CD4-positive, alpha-beta T cell treated with Interleukin-21 for 1 hour (primary cell): ENCODE data around the gene GRN.
"Not testable (repeated sequence)": the region's sequence is repeated elsewhere in the genome, so short reads cannot be mapped to it uniquely, and the experiment has no call there.

Experiments
- DNase-seq: peaks from one replicate; pipeline ENCODE4 v3.0.0-alpha.2; 2020

Gene GRN

DNA sequence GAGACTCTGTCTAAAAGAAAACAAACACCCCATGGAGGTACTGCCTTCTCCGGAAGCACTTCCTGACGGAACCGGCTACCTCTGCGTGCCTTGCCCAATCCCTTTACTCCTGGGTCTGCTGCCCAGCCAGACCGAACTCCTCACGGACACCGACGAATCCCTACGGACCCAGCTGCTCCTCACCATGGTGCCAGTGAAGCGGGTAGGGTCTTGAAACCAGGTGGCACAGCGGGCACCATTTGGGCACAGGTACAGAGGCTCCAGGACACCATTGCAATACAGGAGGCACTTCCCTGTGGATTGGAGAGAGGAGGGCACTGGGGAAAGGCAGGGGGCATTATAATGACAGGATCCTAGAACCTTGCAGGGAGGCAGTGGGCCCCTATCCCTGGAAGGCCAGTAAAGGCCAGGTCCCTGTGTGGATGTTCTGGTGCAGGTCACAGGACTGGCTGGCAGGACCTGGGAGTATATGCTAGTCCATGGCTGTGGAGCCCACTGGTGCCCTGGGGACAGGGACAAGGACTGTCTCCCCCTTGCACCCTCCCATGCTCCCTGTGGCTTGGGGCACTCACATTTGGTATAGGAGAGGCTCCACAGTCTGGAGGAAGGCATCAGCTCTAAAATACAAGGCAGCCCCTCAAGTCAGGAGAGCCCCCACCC, 22.7 kb upstream of the GRN start:
- DNase-seq = no peak

DNA sequence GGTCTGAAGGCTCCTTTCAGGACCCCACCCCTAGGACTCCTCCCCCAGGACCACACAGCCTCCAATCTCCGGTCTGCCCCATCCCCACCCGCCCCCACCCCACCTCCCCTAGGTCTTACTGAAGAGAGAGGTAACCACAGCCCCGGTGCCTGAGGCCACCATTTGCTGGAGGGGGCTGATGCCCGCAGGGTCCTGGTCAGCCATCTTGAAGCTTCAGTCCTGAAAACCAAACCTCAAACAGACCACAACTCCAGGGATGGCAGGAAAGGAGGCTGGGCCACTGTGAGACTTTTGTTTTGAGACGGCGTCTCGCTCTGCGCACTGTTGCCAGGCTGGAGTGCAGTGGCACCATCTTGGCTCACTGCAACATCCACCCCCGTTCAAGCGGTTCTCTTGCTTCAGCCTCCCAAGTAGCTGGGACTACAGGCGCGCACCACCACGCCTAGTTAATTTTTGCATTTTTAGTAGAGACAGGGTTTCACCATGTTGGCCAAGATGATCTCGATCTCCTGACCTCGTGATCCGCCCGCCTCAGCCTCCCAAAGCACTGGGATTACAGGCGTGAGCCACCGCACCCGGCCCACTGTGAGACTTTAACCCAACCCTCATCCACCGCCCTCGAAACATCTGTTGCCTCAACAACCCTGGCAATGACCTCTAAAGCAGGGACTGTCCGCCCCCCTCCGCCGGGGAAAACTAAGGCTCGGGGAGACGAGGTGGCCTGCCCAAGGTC, 21.6 kb upstream of the GRN start:
- DNase-seq = no peak

DNA sequence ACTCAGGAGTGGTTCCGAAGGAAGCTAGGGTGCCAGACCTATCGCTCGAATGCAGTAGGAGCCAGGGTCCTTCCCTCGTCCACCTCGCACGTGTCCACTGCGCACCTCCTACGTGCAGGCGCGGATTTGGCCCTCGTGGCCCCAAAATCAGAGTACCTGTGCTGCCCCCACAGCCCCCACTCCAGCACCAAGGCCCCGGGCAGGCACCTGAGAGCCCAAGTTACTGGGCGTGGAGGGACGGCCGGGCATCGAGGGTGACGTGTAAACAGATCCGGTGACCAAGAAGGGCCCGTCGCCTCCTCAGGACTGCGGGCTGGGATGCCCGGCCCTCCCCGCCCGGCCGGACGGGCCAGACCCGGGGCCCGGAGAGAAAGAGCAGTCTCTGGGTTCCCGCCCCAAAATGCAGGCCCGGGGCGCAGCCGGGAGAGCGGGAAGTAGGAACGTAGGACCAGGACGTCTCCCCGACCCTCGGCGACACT, 21.0 kb upstream of the GRN start:
- no peak for DNase-seq

DNA sequence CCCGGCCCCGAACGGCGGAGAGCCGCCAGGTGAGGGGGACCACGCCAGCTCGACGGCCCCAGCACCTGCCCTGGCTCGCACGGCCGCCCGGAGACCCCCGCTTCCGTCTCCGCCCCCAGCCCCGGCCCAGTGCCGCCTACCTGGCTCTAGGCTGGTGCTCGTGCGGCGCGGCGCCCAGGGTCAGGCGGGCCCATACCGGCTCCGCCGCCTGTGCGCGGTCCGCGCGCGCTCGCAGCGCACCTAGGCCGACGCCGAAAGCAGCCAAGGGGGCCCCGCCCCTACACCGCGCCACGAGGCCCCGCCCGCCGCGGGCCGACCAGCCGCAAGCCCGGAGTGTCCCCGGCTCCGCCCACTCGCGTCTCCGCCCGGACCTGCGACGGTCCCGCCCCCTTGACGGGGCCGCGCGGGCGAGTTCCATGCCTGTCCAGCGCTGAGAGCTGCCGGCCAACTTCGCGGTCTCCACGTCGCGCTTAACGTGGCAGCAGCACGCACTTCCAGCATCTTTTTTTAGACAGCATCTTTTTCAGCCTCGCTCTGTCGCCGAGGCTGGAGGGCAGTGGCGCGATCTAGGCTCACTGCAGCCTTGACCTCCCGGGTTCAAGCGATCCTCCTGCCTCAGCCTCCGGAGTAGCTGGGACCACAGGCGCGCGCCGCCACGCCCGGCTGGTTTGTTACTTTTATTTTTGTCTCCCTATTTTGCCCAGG, 20.4 kb upstream of the GRN start, which contains the start of gene SLC25A39:
Gene SLC25A39, minus strand, starts transcription at position 253 of the 705 bp plus-strand sequence. CDS start 1,261 bp downstream, outside the sequence.
- DNase-seq = peak; percentile 96

DNA sequence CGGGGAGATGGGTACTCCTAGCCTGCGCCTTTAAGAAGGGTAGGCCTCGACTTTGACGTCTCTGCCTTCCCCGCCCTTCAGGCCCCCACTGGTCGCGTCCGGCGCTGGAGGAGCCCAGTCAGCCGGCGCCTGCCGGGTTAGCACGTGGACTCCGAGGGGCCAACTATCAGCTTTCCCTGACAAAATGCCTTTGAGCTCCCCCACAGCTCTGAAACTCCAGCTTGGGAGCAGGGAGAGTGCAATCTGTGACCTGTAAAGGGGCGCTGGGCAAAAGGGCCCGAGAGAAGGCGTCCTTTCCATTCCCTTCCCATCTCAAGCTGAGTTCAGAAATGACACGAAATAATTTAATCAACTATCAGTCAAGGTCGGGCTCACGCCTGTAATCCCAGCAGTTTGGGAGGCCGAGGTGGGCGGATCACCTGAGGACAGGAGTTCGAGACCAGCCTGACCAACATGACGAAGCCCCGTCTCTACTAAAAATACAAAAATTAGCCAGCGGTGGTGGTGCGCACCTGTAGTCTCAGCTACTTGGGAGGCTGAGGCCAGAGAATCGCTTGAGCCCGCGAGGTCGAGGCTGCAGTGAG, 18.1 kb upstream of the GRN start:
- DNase-seq = peak; percentile 96

- no peak for DNase-seq
Measured at GRCh38 chr17:44327715-44328449, 17.2 kb upstream of the GRN start.

GRCh38 chr17:44329516-44329915, 15.6 kb upstream of the GRN start:
- not testable (repeated sequence) for DNase-seq

DNA sequence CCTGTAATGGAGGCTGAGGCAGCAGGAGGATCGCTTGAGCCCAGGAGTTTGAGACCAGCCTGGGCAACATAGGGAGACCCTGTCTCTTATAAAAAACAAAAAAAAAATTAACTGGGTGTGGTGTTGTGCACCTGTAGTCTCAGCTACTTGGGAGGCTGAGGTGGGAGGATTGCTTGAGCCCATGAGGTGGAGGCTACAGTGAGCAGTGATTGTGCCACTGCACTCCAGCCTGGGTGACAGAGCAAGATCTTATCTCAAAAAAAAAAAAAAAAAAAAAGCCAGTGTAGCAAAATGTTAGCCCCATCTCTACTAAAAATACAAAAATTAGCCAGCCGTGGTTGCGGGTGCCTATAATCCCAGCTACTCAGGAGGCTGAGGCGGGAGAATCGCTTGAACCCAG, 14.8 kb upstream of the GRN start:
- DNase-seq = not testable (repeated sequence)

GRCh38 chr17:44331249-44331760, 13.8 kb upstream of the GRN start:
- peak; percentile 86 for DNase-seq

GRCh38 chr17:44333371-44333770, 11.7 kb upstream of the GRN start:
- DNase-seq = no peak

DNA sequence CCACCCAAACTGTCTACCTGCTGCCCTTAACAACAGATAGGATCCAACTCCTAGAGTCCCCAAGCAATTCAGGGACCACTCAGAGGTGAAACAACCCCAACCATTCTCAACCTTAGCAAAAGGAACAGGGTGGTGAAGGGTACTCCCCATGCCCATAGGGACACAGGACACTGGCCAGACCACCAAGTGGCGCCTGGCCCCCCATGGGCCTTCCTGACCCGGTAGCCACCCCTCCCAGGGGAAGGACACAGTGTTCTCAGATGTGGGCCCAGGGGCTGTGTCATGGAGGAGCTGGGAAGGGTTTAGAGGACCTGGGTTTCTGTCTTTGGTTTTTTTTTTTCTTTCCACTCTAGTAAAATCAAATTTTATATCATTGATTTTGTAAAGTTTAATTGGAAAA, 10.8 kb upstream of the GRN start:
- no peak for DNase-seq

DNA sequence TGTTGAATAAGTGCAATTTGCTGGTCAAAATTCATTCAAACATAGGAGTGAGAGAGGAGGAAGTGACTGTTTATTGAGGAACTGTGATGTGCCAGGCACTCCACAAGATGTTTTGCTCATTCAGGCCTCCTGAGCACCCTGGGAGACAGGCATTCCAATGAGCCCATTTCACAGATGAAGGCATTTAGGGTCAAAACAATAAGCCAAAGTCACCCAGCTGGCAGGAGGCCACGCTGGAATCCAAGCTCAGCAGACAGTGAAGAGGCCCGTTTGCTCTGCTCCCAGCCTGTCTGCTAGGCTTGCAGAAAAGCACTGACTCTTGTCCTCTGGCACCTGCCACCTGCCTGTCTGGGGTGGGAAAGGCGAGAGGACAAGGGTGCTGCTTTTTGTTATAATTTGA, 10.4 kb upstream of the GRN start:
- DNase-seq = no peak

DNA sequence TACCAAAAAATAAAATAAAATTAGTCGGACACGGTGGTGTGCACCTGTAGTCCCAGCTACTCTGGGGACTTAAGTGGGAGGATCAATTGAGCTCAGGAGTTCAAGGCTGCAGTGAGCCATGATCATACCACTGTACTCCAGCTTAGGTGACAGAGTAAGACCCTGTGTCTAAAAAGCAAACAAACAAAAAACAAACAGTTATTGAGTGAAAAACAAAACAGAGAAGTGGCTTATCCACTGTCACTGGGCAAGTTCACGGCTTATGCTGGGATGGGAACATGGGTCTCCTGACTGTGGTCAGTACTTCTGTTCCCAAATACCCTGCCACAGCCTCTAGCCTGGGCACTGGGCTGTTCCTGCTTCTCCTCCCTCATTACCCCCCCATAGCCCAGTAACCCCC, 9.5 kb upstream of the GRN start:
- no peak for DNase-seq

DNA sequence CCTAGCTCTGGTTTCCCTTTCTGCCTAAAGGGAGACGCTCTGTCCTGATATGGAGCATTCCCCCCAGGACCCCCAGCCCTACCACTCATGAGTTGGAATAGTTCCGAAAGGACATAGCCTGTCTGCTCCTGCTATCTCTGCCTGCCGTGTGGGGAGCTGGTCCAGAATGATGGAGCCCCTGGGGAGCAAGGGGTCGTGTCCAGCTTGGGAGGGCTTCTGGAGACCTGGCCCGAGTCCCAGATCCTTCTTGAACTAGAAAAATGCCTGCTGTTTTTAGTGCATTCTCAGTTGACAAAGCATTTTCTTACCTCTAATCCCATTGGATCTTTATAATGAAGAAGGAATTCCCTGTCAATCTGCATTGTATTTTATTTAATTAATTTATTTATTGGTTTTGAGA, 9.1 kb upstream of the GRN start:
- no peak for DNase-seq

DNA sequence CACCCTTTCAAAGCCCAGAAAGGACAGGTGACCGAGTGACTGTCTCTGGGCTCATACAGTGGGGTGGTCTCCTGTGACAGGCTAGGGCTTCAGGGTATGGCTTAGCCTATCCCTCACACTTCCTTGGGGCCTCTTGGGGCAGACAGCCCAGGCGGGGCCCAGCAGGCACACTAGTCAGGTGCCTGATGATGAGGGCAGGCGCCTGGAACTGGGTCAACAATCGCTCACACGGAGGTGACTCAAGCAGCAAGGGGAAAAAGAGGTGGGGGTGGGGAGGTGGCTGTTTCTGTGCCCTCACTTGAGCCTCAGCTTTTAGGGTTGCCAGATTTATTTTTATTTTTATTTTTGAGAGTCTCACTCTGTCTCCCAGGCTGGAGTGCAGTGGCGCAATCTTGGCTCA, 6.4 kb upstream of the GRN start:
- DNase-seq = no peak

DNA sequence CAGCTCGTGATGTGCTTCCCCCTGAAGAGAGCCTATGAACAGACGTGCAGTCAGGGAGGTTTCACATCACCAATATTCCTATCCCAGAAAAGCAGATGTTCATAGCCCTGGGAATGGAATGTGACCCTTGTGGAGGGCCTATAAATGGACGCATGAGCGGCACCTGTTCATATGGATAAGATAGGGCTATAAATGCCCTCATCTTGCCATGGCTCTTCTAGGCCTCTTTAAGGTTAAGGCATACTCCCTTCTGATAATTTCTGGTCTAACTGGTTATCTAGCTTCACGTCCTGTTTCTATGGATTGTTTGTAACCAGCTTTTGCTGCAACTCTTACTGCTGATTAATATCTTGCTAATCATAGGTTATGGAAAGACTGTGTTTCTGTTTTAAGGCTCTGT, 4.5 kb upstream of the GRN start:
- not testable (repeated sequence) for DNase-seq

DNA sequence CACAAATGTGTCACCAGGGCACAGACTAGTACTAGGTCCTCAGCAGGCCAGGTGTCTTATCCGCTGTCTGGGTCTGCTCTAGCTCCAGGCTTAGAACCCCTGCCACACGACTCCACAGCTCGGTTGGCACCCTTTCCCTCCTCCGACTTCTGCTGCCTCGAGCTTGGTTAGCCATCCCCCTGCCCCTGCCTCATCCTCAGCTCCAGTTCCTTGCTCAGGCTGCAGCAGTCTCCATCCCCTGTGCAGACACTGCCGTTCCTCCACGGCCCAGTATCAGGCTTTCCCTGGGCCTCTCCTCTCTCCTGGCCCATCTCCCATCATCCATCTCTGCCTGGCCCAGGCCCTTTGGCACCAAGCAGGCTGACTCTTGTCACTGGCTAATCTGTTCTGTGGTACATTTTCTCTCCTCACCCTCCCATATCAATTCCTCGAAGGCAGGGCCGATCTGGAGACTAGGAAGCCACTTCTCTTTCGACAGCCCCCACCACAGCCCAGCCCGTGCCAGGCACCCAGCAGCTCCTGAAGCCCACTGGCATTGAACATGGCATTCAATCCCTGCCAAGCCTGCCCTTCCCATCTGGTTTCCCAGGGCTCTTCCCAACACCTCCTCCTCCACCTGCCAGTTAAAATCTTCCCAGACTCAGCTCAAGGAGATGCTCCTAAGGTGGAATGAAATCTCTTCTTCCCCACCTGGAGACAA, 1.4 kb upstream of the GRN start:
- no peak for DNase-seq

DNA sequence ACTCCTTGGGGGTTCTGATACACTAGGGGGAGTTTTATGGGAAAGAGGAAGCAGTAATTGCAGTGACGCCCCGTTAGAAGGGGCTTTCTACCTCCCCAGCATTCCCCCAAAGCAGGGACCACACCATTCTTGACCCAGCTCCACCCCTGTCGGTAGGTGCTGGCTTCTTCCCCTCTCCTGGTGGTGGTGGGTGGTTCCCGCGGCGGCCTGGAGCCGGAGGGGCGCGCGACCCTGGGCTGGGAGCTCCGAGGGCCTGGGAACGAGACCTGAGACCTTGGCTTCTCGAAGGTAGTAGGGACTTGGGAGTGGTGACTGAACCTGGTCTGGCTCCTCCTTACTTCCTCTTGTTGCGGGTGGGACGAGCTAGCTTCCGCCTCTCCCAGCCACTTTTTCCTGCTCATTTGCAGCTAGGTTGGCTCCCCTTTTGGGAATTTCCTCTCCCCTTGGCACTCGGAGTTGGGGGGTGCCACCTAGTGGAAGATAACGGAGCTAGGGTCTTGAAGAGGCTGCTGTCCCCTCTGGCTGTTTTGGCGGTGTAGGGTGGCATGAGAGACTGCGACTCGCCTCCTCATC, 438 bp downstream of the GRN start:
- DNase-seq = peak; percentile 57

GRCh38 chr17:44346064-44346844, 1.2 kb downstream of the GRN start:
- no peak for DNase-seq

DNA sequence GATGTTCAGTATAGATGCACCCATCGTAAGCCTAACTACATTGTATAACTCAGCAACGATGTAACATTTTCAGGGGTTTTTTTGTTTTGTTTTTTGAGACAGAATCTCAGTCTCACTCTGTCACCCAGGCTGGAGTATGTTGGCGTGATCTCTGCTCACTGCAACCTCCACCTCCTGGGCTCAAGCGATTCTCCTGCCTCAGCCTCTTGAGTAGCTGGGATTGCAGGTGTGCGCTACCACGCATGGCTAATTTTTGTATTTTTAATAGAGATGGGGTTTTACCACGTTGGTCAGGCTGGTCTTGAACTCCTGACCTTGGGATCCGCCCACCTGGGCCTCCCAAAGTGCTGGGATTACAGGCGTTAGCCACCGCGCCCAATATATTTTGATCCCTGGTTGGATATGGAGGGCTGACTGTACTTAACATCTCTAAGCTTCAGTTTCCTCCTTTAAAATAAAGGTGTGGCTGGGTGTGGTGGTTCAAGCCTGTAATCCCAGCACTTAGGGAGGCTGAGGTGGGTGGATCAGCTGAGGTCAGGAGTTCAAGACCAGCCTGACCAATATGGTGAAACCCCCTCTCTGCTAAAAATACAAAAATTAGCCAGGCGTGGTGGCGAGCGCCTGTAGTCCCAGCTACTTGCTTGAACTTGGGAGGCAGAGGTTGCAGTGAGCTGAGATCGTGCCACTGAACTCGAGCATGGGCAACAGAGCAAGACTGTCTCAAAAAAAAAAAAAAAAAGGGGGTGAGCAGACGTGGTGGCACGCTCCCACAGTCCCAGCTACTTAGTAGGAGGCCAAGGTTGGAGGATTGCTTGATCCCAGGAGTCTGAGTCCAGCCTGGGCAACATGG, 2.3 kb downstream of the GRN start:
- not testable (repeated sequence) for DNase-seq
